ENCODE results near the gene SRGAP2C.
"Not testable (repeated sequence)": the region's sequence is repeated elsewhere in the genome, so short reads cannot be mapped to it uniquely, and the experiment has no call there.

DNA sequence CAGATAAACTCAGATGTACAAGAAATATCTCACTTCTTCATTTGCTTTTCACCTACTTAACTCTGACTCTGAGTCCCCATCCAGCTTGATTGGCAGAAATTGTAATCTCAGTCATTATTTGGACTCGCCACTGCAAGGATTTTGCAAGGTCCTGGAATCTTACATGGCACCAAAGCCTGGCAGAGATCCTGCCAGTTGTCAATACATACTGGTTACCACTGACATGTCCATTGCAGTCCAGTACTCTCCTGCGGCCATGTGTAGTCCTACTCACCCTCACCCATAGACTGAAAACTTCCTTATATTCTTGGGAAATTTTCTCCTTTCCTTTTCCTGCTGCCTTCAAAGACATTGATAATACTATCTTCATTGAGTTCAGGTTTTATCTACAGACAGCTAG lies 30.0 kb upstream of the SRGAP2C start:
- not testable (repeated sequence) for TF ChIP-seq CTCF, POLR2A (IDR thresholded peaks at IDR 0.05)
